GM18951 (cell line): ENCODE results near the gene ACSM6.

Experiments used
- POLR2A ChIP-seq: IDR thresholded peaks from 4 replicates; pipeline ENCODE4 v1.6.1; 2011; ENCODE audit warnings: mild to moderate bottlenecking; ENCODE audit not compliant: insufficient read length, insufficient read depth; ENCODE audit errors: extremely low read depth
- in situ Hi-C: fragments of 300-500 bp; cut with MboI; formaldehyde crosslinking; loops from one replicate; pipeline ENCODE4 v1.12.0; 2022; ENCODE audit warnings: low sequenced_read_pairs, mixed read lengths, inconsistent platforms; ENCODE audit not compliant: unreplicated experiment

The ACSM6 gene

DNA sequence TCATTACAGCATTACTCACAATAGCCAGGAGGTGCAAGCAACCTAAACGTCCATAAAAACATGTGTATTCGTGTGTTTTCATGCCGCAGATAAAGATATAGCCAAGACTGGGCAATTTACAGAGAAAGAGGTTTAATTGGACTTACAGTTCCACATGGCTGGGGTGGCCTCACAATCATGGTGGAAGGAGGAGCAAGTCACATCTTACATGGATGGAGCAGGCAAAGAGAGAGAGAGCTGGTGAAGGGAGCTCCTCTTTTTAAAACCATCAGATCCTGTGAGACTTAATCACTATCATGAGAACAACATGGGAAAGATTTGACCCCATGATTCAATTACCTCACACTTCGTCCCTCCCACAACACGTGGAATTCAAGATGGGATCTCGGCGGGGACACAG is 63.8 kb downstream of the ACSM6 start:
- no peak for TF ChIP-seq POLR2A
- in situ Hi-C loops = no loop called here

DNA sequence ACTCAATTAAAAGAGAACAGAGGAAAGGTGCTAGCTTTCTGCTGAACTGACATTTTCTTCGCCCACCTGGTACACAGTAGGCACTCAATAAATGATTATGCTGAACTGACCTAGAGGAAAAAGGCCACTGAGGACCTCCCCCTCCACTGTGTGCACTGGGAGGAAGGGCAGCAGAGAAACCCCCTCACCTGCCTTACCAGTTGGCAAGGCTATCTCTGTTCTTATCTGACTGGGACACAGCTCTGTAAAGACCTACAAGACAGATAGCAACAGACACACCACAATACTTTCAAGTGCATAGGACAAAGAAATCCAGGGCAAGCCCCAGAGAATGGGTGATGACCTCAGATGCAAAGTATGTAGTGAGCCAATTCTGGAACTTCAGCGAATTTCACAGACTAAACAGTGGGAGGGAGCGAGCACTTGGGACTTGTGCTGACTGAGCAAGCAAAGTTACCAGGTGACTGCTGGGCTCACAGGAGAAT is 66.4 kb downstream of the ACSM6 start:
- in situ Hi-C loops = no loop called here
- no peak for TF ChIP-seq POLR2A

DNA sequence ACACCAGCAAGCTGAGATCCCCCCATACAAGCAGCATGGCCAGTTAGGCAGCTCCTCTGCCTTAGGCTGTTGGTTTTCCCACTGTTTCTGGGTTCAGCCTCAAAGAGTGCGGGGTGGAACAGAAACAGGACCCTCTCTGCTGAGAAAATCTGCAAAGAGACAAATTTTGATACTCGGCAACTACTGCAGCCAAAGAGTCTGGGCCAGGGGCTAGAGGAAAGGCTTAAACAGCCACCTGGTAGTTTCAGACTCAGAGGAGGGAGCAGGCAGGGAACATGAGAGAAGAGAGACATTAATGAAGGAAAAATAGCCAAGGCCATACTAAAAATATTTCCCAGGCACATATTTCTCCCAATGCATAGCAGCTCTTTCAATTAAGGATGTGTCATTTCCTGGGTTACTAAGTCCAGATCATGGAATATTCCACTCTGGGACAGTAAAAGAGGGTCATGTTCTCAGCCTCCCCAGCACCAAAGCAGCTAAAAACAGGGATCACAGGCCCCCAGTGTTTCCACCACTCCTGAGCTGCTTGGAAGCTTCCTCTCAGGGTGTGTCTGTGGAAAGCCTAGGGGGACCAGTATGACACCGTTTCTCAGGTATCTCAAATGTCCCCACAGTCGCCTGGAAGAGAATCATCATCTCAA is 67.0 kb downstream of the ACSM6 start:
- in situ Hi-C loops = no loop called here
- no peak for TF ChIP-seq POLR2A

DNA sequence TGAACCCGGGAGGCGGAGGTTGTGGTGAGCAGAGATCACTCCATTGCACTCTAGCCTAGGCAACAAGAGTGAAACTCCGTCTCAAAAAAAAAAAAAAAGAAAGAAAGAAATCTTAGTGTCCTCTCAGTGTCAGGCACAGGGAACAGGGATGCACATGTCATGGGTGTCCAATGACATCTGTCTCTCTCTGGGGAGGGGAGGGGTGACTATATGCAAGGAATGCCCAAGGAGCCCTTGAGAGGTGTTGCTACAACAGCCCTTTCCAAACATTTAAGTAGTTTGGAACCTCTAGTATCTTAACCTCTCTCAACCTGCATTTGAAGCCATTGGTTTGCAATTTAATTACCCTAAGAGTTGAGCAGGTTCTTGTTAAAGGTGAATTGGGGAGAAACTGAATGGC is 67.9 kb downstream of the ACSM6 start:
- TF ChIP-seq POLR2A = no peak

DNA sequence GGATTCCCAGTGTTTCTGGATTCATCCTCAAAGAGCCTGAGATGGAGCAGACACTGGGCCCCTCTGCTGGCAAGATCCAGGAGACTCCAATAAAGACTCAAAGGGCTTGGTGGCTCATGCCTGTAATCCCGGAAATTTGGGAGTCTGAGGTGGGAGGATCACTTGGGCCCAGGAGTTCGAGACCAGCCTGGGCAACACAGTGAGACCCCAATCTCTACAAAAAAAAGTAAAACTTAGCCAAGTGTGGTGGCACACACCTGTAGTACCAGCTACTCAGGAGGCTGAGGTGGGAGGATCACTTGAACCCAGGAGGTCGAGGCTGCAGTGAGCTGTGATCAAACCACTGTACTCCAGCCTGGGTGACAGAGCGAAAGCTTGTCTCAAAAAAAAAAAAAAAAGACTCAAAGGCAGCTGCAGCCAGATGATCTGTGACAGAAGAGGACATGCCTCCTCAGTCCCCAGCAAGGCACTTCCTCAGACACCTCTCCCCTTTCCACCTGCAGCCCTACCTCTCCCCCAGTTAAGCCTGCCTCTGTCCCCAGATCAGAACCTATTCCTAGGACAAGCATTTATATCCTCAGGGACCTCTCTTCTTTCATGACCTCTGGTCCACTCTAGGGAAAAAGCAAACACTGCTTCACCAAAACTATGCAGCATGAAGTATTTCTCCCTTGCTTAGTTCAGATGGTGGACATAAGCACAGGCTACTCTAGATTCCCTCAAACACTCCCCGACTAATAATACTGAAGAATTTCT is 68.9 kb downstream of the ACSM6 start:
- in situ Hi-C loops = no loop called here
- no peak for TF ChIP-seq POLR2A

More for the DNA sequence above, 67.9 kb downstream of the ACSM6 start:
- in situ Hi-C loops = no loop called here

DNA sequence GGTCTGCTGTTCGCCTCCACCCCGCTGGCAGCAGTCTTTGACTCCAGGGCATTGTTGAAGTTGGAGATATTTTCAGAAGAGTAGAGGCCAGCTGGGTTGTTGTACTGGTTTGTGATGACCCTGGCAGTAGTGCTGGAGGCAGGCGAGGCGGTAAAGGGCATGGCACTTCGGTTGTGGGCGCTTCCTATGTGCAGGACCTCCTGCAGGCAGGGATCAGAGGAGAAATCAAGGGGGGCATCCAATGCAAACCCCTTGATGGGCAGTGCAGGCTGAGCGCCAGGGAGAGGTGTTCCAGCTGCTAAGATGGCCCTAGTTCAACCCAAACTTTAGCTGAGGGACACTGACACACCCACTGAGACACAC is 69.8 kb downstream of the ACSM6 start:
- in situ Hi-C loops = no loop called here

DNA sequence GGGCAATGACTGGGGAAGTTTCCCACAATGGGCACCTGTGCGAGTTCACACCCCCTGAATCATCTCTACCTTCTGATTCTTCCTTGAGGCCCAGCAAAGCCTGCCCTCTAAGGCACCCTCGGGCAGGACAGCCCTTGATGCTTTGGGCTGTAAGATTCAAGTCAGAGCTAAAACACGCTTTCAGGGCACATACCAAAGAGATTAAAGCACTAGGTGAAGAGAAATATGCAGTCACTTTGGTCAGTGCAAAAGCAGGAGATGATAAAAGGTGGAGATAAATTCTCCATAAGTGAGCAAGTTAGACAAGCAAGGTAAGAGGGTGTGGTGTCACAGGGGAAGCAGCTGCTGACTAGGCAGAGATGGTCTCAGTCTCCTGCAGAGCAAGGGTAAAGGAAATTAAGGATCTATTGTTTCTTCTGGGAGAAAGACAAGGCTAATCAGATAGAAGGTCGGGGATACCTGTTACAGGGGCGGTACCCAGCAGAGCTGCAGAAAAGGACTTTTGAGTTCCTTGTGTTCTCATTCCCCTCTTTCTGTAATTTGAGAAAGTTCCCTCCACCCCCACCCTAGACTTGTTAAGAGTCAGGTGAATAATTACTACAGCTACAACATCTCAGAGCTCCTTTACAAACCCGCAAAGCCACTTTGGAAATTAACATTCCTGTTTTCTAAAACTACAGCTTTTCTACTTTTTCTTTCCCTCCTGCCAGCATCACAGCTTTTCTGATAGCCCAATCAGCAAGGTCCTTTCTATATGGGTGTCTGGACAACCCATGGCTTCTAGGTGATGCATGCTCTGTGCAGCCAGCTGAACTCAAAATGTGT is 70.4 kb downstream of the ACSM6 start:
- no peak for TF ChIP-seq POLR2A
- in situ Hi-C loops = no loop called here

More for the DNA sequence above, 69.8 kb downstream of the ACSM6 start:
- TF ChIP-seq POLR2A = no peak

DNA sequence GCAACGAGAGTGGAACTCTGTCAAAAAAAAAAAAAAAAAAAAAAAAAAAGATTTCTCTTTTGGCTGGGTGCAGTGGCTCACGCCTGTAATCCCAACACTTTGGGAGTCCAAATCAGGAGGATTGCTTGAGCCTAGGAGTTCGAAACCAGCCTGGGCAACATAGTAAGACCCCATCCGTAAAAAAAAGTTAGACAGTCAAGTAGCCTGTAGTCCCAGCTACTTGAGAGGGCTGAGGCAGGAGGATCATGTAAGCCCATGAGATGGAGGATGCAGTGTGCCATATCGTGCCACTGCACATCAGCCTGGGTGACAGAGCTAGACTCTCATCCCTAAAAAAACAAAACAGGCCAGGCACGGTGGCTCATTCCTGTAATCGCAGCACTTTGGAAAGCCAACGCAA is 71.5 kb downstream of the ACSM6 start:
- in situ Hi-C loops = no loop called here
- no peak for TF ChIP-seq POLR2A

DNA sequence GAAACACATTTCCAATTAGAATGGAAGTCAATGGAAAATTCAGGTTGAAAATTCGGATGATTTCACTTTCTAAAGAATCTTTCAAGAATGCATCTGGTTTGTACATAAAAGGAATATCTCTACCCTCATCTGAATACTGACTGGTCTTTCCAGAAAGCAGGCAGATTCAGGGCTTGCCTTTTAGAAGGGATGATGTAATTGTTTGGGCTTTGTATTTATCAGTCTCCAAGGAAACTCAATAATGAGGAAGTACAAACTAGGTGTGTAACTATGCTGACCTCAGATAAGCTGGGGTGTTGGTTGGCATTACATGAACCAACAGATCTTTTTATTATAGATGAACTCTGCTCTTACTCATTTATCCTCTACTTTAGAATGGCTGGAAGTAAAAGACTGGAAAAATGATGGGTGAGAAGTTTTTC is 72.6 kb downstream of the ACSM6 start:
- no peak for TF ChIP-seq POLR2A
- in situ Hi-C loops = no loop called here

DNA sequence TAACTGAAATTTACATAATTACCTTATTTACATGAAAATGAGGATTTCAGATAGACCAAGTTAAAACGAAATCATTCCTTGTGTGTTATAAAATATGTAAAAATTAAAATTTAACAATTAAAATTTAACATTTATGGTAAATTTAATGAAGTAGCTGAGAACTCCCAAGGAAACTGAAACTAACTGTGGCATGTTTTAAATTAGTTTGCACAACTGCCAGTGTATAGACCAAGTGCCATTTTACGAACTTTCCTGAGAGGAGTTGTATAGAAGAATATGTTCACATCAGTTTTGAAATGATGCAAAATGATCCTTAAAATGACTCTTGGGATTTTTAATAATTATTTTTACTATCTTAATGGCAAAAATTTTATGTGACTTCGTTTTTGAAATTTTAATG is 73.2 kb downstream of the ACSM6 start:
- TF ChIP-seq POLR2A = no peak
- in situ Hi-C loops = no loop called here

DNA sequence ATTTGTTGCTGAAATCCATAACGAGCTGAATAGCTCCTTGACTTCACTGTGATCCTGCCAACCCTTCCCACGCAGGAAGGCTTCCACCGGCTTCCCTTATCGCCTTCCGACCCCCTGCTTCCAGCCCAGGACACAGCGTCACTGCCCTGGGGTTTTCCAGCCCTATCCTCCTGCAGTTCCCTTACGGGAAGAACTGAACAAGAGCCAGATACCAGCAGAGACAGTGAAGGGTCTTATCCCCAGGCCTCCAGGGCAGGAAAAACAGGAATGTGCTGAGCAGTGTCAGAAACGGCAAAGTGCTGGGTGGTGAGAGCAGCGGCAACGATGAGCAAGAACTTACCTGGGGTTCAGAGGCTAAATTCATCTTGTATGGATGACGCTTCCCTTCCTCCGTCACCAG is 74.4 kb downstream of the ACSM6 start:
- in situ Hi-C loops = no loop called here
- no peak for TF ChIP-seq POLR2A

DNA sequence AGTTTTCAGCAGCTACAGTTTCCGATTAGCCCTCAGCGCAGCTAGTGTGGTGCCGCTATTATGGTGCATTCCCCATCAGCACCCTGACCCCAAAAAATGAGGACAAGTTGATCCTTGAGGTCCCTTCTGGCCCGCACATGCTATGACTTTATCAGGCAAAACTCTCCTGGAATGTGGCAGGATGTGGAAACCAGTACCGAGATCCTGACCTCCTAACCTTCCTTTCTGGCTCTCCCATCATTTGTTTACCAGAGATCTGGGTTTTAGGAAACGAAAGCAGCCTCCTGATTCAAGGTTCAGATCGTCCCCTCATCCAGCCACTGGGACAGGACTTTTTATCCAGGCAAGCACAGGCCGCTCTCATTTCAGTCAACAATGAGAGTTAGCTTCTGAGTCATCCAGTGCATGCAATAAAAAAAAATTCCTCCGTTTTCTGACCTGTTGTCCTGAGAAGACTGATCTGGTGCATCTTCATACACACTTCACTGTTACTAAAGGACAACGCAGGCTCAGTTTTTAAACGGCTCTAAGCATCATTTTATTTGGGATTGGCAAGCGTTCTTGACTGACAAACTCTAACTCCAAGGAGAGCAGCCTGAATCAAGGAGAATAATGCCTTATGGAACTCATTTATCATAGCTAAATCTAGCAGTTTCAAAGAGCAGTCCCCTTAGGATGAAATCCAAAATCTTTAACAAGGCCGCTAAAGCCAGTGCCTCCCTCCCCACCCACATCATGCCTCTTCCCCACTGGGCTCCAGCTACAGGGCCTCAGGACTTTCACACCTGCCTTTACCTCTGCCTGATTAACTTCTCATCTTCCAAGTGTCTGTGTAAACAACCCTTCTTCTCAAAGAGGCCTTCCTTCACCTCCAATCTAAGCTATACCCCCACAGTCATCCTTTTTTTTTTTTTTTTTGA is 79.6 kb downstream of the ACSM6 start:
- in situ Hi-C loops = no loop called here
- TF ChIP-seq POLR2A = no peak

DNA sequence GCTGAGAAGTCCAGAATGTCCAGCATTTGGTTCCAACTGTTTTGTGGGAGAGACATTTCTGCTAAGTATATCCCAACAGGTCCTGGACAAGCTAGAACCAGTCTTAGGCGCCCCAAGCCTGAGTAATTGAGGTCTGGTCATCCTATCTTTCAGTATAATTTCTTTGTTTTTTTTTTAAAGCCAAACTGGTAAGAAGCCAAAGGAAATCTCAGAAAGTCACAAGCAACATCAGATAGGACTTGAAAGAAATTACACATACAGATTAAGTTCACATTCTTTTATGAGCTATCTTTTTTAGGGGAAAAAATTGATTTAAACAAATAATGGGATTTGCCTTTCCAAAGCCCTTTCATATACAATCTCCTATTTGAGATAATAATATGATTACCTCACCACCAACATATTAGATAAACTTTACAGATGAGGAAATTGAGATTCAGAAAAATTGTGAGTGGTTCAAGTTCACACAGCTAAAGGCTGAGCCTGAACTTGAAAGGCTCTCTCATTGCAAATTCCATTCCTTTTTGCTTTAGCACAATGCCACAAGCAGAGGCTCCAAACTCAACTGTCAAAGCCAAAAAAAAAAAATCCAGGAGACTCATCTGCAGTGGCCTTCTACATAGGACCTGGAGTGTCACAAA is 81.8 kb downstream of the ACSM6 start:
- in situ Hi-C loops = no loop called here
- TF ChIP-seq POLR2A = no peak
